ENCODE results near the gene EHF. TPM values are rescaled to one million over a fixed set of nuclear protein-coding genes. Genes with fewer than 3 reads are reported as not detected.

Gene EHF
- total RNA-seq, 1 donor from 2014 or later: not detected

DNA sequence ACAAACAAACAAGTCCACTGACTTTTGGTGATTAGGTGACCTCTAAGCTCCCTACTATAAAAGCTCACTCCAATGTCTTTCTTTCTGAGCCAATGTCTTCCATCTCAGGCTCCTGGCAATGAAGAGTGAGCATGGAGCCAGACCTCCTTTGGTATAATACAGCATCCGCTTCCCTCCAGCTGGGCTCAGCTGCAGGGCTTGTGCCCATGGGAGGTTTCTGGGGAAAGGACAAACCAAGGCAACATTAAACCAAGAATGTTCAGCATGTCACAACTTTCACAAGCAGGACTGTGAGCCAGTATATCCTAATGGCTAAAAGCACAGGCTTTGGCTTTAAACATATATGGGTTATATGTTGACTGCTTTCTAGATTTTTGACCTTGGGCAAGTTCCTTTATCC, 58.8 kb downstream of the EHF start:
- TF ChIP-seq, protein P1, sequence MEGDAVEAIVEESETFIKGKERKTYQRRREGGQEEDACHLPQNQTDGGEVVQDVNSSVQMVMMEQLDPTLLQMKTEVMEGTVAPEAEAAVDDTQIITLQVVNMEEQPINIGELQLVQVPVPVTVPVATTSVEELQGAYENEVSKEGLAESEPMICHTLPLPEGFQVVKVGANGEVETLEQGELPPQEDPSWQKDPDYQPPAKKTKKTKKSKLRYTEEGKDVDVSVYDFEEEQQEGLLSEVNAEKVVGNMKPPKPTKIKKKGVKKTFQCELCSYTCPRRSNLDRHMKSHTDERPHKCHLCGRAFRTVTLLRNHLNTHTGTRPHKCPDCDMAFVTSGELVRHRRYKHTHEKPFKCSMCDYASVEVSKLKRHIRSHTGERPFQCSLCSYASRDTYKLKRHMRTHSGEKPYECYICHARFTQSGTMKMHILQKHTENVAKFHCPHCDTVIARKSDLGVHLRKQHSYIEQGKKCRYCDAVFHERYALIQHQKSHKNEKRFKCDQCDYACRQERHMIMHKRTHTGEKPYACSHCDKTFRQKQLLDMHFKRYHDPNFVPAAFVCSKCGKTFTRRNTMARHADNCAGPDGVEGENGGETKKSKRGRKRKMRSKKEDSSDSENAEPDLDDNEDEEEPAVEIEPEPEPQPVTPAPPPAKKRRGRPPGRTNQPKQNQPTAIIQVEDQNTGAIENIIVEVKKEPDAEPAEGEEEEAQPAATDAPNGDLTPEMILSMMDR (IDR thresholded peaks at IDR 0.05; ENCODE audit: unreplicated experiment): no peak
- no peak for DNase-seq (ENCODE audit: low spot score)
- Mint-ChIP-seq H3K9me3 (ENCODE audit: unreplicated experiment) (no peaks in the 10 kb centered on the region), H3K4me3 (ENCODE audit: unreplicated experiment) (no peak overlapping the region), H3K27ac (ENCODE audit: unreplicated experiment) (no peak overlapping the region), H3K36me3 (ENCODE audit: low read depth, unreplicated experiment) (no peaks in the 10 kb centered on the region), H3K27me3 (ENCODE audit: unreplicated experiment) (no peaks in the 10 kb centered on the region), H3K4me1 (ENCODE audit: unreplicated experiment) (no peaks in the 10 kb centered on the region)

- Mint-ChIP-seq H3K4me3 (ENCODE audit: unreplicated experiment) (no peak overlapping the region), H3K27me3 (ENCODE audit: unreplicated experiment) (no peaks in the 10 kb centered on the region), H3K4me1 (ENCODE audit: unreplicated experiment) (no peaks in the 10 kb centered on the region), H3K36me3 (ENCODE audit: low read depth, unreplicated experiment) (no peaks in the 10 kb centered on the region), H3K9me3 (ENCODE audit: unreplicated experiment) (no peaks in the 10 kb centered on the region), H3K27ac (ENCODE audit: unreplicated experiment) (no peak overlapping the region)
- TF ChIP-seq, protein P1 (IDR thresholded peaks at IDR 0.05; ENCODE audit: unreplicated experiment): no peak
- DNase-seq (ENCODE audit: low spot score): no peak
Observed at GRCh38 chr11:34680206-34680605, 59.3 kb downstream of the EHF start.

DNA sequence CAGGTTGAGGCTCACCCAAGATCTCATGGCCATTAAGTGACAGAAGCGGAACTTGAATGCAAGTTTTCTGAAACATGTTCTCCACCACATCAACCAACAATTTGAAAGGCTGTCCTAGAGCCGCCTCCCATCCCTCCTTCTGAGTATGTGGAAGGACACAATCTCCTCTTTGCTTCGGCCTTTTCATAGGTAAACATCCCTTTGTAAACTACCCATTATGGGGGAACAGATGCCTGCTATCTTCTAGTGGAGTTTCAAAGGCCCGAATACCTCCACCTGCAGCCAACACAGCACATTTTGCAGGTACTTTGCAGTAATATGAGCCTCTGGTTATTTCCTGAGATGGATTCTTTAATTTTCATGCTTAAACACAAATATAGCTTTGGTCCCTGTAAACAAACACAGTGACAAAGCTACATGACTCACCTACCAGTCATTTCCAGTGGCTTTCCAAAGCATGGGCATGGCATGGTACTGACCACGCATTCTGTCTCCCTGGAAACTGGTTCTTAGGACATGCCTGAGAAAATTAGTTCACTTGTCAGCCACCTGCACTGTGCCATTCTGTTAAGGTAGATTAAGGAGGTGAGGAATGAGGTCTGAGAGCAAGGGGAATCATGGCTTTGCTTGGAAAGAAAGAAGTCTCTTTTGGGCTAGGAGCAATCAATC, 60.2 kb downstream of the EHF start:
- TF ChIP-seq, protein P1 (IDR thresholded peaks at IDR 0.05; ENCODE audit: unreplicated experiment): no peak
- no peaks in the 10 kb centered on the region for H3K36me3 Mint-ChIP-seq (ENCODE audit: low read depth, unreplicated experiment)
- no peaks in the 10 kb centered on the region for H3K9me3 Mint-ChIP-seq (ENCODE audit: unreplicated experiment)
- no peak overlapping the region for H3K27ac Mint-ChIP-seq (ENCODE audit: unreplicated experiment)
- H3K27me3 Mint-ChIP-seq (ENCODE audit: unreplicated experiment): no peaks in the 10 kb centered on the region
- H3K4me3 Mint-ChIP-seq (ENCODE audit: unreplicated experiment): no peak overlapping the region
- H3K4me1 Mint-ChIP-seq (ENCODE audit: unreplicated experiment): no peaks in the 10 kb centered on the region
- no peak for DNase-seq (ENCODE audit: low spot score)

DNA sequence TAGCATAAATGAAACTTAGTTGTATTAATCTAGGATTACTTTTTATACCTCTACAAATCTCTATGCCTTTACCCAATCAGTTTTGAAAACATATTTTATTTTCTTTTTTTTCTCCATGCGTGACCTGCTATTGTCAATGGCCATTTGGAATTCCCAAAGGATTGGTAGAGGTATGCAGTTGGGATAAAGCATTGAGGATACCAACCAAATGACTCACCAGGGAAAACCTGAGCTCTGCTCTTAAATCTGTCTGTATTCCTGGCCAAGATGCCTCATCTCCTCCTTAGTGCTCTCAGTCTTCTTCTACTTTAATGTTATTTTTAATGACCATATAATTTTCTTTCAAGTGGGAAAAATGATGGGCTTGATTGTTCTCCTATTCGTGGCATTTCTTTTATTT, 61.9 kb downstream of the EHF start:
- DNase-seq (ENCODE audit: low spot score): no peak
- TF ChIP-seq, protein P1 (IDR thresholded peaks at IDR 0.05; ENCODE audit: unreplicated experiment): no peak
- Mint-ChIP-seq H3K36me3 (ENCODE audit: low read depth, unreplicated experiment) (no peaks in the 10 kb centered on the region), H3K9me3 (ENCODE audit: unreplicated experiment) (no peaks in the 10 kb centered on the region), H3K27ac (ENCODE audit: unreplicated experiment) (no peak overlapping the region), H3K4me3 (ENCODE audit: unreplicated experiment) (no peak overlapping the region), H3K27me3 (ENCODE audit: unreplicated experiment) (no peaks in the 10 kb centered on the region), H3K4me1 (ENCODE audit: unreplicated experiment) (no peaks in the 10 kb centered on the region)

DNA sequence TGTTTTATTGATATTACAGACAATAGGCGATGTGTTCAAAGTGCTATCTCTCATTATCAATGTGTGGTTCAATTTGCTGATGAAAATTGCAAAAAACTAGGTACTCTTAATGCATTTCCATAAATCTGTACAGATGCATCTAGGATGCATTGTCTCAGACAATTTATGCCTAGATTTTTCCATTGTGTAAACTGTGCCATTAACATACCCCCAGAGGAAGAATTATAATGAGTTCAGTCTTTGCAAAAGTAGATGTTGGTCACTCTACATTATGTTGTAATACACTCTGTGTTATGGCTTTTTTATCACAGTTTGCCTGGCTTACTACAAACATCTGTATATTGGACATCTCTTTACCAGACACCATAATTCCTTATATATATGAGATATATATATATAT, 62.5 kb downstream of the EHF start:
- Mint-ChIP-seq H3K9me3 (ENCODE audit: unreplicated experiment) (no peaks in the 10 kb centered on the region), H3K4me1 (ENCODE audit: unreplicated experiment) (no peaks in the 10 kb centered on the region), H3K27ac (ENCODE audit: unreplicated experiment) (no peak overlapping the region), H3K36me3 (ENCODE audit: low read depth, unreplicated experiment) (no peaks in the 10 kb centered on the region), H3K27me3 (ENCODE audit: unreplicated experiment) (no peaks in the 10 kb centered on the region), H3K4me3 (ENCODE audit: unreplicated experiment) (no peak overlapping the region)
- DNase-seq (ENCODE audit: low spot score): no peak
- TF ChIP-seq, protein P1 (IDR thresholded peaks at IDR 0.05; ENCODE audit: unreplicated experiment): no peak

Measured in endothelial cell (in vitro differentiated cells).